Measurements from ENCODE around the gene FUT7. TPM values are rescaled to one million over a fixed set of nuclear protein-coding genes. Genes with fewer than 3 reads are reported as not detected.

FUT7 gene
- total RNA-seq, 1 experiment from 2014 or later: 0.12 TPM

DNA sequence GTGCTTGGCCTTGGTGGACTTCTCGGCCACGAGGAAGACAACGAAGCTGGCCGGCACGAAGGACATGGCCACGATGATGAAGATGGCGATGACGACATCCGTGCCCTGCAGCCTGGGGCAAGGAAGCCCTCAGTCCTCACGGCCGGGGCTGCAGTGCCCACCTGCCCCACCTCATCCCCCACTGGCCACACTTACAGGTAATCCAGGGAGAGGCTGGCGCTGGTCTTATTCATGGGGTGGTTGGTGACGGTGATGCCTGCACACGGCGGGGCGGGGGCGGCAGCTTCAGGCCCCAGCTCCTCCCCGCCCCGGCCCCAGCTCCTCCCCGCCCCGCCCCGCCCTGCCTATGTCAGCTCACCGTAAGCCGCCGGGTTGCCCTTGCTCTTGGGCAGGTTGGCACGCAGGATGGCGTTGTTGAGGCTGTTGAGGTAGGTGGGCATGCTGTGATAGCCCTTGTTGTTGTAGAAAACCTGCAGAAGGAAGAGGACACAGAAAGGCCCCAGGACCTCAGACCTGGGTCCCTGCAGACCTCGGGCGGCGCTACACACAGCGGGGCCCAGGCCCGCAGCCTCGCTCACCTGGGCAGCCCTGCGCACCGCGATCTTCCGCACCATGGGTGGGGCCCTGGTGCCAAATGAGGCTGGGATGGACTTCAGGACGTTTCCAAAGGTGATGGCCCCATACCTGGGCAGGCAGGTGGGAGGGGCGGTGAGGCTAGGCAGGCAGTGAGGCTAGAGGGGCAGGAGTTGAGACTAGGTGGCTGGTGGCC is 19.8 kb downstream of the FUT7 start:
- no TSS peak for BruUV-seq (replicated peaks)
- Mint-ChIP-seq H3K36me3 (ENCODE audit: insufficient read depth, unreplicated experiment) (peaks cover 20% of the 10 kb centered on the region), H3K4me1 (ENCODE audit: insufficient read depth, unreplicated experiment) (no peaks in the 10 kb centered on the region), H3K4me3 (ENCODE audit: unreplicated experiment) (no peak overlapping the region), H3K27ac (ENCODE audit: low read depth, unreplicated experiment) (no peak overlapping the region), H3K27me3 (ENCODE audit: insufficient read depth, unreplicated experiment) (no peaks in the 10 kb centered on the region), H3K9me3 (ENCODE audit: unreplicated experiment) (no peaks in the 10 kb centered on the region)
- DNase-seq (ENCODE audit: unreplicated experiment): no peak
- intact Hi-C loops (cut with micrococcal nuclease): no loop called here
- TF ChIP-seq, protein P1, sequence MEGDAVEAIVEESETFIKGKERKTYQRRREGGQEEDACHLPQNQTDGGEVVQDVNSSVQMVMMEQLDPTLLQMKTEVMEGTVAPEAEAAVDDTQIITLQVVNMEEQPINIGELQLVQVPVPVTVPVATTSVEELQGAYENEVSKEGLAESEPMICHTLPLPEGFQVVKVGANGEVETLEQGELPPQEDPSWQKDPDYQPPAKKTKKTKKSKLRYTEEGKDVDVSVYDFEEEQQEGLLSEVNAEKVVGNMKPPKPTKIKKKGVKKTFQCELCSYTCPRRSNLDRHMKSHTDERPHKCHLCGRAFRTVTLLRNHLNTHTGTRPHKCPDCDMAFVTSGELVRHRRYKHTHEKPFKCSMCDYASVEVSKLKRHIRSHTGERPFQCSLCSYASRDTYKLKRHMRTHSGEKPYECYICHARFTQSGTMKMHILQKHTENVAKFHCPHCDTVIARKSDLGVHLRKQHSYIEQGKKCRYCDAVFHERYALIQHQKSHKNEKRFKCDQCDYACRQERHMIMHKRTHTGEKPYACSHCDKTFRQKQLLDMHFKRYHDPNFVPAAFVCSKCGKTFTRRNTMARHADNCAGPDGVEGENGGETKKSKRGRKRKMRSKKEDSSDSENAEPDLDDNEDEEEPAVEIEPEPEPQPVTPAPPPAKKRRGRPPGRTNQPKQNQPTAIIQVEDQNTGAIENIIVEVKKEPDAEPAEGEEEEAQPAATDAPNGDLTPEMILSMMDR (IDR thresholded peaks at IDR 0.05; ENCODE audit: unreplicated experiment): no peak
- POLR2A ChIA-PET: no interaction called here
- CTCF ChIA-PET: no interaction called here

DNA sequence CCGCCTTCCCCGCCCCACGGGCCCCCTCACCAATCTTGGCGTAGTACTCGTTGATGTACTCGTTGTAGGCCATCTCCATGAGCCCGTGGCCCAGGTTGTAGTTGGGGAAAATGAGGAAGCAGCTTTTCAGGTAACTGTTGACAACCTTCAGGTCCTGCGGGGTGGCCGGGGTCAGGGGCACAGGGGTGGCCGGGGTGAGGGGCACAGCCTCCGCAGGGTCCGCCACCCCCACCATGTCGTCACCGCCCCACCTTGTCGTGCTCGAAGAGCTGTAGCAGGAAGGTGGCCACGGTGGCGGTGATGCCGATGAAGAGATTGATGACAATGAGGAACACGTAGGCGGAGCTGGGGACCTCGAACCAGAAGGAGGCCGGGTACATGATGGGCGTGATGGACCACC is 20.7 kb downstream of the FUT7 start:
- TF ChIP-seq, protein P1 (IDR thresholded peaks at IDR 0.05; ENCODE audit: unreplicated experiment): no peak
- Mint-ChIP-seq H3K9me3 (ENCODE audit: unreplicated experiment) (no peaks in the 10 kb centered on the region), H3K27ac (ENCODE audit: low read depth, unreplicated experiment) (no peak overlapping the region), H3K4me1 (ENCODE audit: insufficient read depth, unreplicated experiment) (no peaks in the 10 kb centered on the region), H3K36me3 (ENCODE audit: insufficient read depth, unreplicated experiment) (peaks cover 14% of the 10 kb centered on the region), H3K4me3 (ENCODE audit: unreplicated experiment) (no peak overlapping the region), H3K27me3 (ENCODE audit: insufficient read depth, unreplicated experiment) (no peaks in the 10 kb centered on the region)
- ChIA-PET POLR2A (interaction anchor here (0.6 kb wide), 1 partner anchor 59 kb away, joined by 5 read pairs; the partner anchor contains the start of gene SAPCD2), CTCF (no interaction called here)
- DNase-seq (ENCODE audit: unreplicated experiment): no peak
- intact Hi-C loops (cut with micrococcal nuclease): no loop called here
- no TSS peak for BruUV-seq (replicated peaks)

DNA sequence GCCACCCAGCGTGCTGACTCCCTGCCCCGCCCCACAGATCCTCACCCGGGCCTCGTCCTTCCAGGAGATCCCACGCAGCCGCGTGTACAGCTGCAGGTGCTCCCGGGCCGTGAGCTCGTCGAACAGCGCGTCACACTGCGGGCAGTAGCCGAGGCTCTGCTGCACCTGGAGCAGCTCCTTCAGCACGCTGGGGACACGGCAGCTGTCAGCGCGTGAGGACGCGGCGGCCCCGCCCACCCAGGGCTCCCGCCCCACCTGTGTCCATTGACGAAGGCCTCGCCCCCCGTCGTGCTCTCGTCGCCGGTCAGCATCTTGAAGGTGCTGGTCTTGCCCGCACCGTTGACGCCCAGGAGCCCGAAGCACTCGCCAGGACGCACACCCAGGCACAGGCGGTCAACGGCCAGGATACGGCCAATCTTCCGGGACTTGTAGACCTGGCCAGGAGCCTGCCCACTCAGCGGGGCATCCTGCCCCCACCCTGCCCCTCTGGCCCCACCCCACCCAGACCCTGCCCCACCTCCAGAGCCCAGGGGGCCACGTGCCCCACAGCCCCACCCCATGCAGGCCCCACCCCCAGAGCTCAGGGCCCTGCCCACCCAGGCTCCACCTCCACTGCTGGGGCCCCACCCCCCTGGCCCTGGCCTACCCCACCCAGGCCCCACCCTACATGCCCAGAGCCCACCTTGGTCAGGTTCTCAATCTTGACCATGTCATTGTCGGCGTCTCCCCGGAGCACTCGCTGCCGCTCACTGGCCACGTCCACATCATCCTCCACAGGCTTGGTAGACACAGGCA is 21.8 kb downstream of the FUT7 start:
- Mint-ChIP-seq H3K36me3 (ENCODE audit: insufficient read depth, unreplicated experiment) (peaks cover 14% of the 10 kb centered on the region), H3K27me3 (ENCODE audit: insufficient read depth, unreplicated experiment) (no peaks in the 10 kb centered on the region), H3K27ac (ENCODE audit: low read depth, unreplicated experiment) (no peak overlapping the region), H3K9me3 (ENCODE audit: unreplicated experiment) (no peaks in the 10 kb centered on the region), H3K4me1 (ENCODE audit: insufficient read depth, unreplicated experiment) (no peaks in the 10 kb centered on the region), H3K4me3 (ENCODE audit: unreplicated experiment) (no peak overlapping the region)
- BruUV-seq (replicated peaks): no TSS peak
- TF ChIP-seq, protein P1 (IDR thresholded peaks at IDR 0.05; ENCODE audit: unreplicated experiment): no peak
- intact Hi-C loops (cut with micrococcal nuclease): no loop called here
- CTCF ChIA-PET: interaction anchor here (0.8 to 1.0 kb wide), 2 partner anchors 10 to 19 kb away, joined by 3 to 5 read pairs; no protein-coding TSS in a partner anchor
- POLR2A ChIA-PET: interaction anchor here (0.7 kb wide), 1 partner anchor 598 kb away, joined by 3 read pairs; no protein-coding TSS in a partner anchor
- no peak for DNase-seq (ENCODE audit: unreplicated experiment)

DNA sequence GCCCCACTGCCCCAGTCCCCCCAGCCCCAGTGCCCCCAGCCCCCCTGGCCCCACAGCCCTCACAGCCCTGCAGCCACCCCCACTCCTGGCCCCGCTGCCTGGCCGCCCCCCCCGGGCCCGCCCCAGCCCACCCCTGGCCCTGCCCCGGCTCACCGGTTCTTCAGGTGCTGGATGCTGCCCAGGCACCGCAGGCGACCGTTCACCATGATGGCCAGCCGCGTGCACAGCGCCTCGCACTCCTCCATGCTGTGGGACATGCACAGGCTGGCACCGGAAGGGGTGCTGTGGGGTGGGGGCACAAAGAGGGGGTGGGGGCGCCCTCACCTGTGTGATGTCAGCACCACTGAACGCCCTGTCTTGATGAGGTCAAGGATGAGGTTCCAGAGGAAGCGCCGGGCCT is 22.7 kb downstream of the FUT7 start:
- ChIA-PET POLR2A (no interaction called here), CTCF (interaction anchor here (0.8 to 1.0 kb wide), 2 partner anchors 11 to 20 kb away, joined by 3 to 5 read pairs; no protein-coding TSS in a partner anchor)
- TF ChIP-seq, protein P1 (IDR thresholded peaks at IDR 0.05; ENCODE audit: unreplicated experiment): no peak
- Mint-ChIP-seq H3K27me3 (ENCODE audit: insufficient read depth, unreplicated experiment) (no peaks in the 10 kb centered on the region), H3K27ac (ENCODE audit: low read depth, unreplicated experiment) (no peak overlapping the region), H3K36me3 (ENCODE audit: insufficient read depth, unreplicated experiment) (peaks cover 10% of the 10 kb centered on the region), H3K4me1 (ENCODE audit: insufficient read depth, unreplicated experiment) (no peaks in the 10 kb centered on the region), H3K9me3 (ENCODE audit: unreplicated experiment) (no peaks in the 10 kb centered on the region), H3K4me3 (ENCODE audit: unreplicated experiment) (no peak overlapping the region)
- BruUV-seq (replicated peaks): no TSS peak
- DNase-seq (ENCODE audit: unreplicated experiment): no peak
- intact Hi-C loops (cut with micrococcal nuclease): no loop called here
